Trophoblast cell (in vitro differentiated cells and primary cell): ENCODE results near the gene FAM184A.

ENCODE experiments used
- DNase-seq, 2 donors: peaks; one replicate each; pipeline ENCODE4 v3.0.0-alpha.2; 2016
- H2AFZ ChIP-seq: 2 replicates; pipeline ENCODE4 v1.6.1; 2013; ENCODE audit warnings: low read length, moderate library complexity, mild to moderate bottlenecking; ENCODE audit not compliant: insufficient read depth, poor library complexity
- H2AK5ac ChIP-seq: 2 replicates; pipeline ENCODE4 v1.6.1; 2013; ENCODE audit warnings: mild to moderate bottlenecking, low read length
- H2BK120ac ChIP-seq: 2 replicates; pipeline ENCODE4 v1.6.1; 2013; ENCODE audit warnings: low read length, mild to moderate bottlenecking, moderate library complexity; ENCODE audit not compliant: insufficient read depth, poor library complexity
- H2BK12ac ChIP-seq: 2 replicates; pipeline ENCODE4 v1.6.1; 2013; ENCODE audit warnings: mild to moderate bottlenecking, low read length, moderate library complexity
- H2BK5ac ChIP-seq: 2 replicates; pipeline ENCODE4 v1.6.1; 2013; ENCODE audit warnings: low read length, low read depth, moderate library complexity, mild to moderate bottlenecking; ENCODE audit not compliant: poor library complexity
- H3K14ac ChIP-seq: 2 replicates; pipeline ENCODE4 v1.6.1; 2013; ENCODE audit warnings: mild to moderate bottlenecking, low read length
- H3K18ac ChIP-seq: 2 replicates; pipeline ENCODE4 v1.6.1; 2013; ENCODE audit warnings: mild to moderate bottlenecking, low read length
- H3K23ac ChIP-seq: 2 replicates; pipeline ENCODE4 v1.6.1; 2013; ENCODE audit warnings: low read length
- H3K27ac ChIP-seq: 2 replicates; pipeline ENCODE4 v1.5.1; 2013; ENCODE audit warnings: low read depth, mild to moderate bottlenecking, inconsistent platforms, low read length, moderate library complexity
- H3K27me3 ChIP-seq: 2 replicates; pipeline ENCODE4 v1.6.1; 2013; ENCODE audit warnings: inconsistent platforms, mild to moderate bottlenecking, low read length, moderate library complexity; ENCODE audit not compliant: insufficient read depth
- H3K36me3 ChIP-seq, 2 experiments: 1 replicate in 1 of 2; 2 replicates in 1 of 2; pipeline ENCODE4 v1.6.1; 2013; ENCODE audit warnings: low read length in 2 of 2, mild to moderate bottlenecking in 2 of 2, moderate library complexity in 1 of 2; ENCODE audit not compliant: insufficient read depth in 2 of 2, control insufficient read depth in 1 of 2
- H3K4ac ChIP-seq: 2 replicates; pipeline ENCODE4 v1.6.1; 2013; ENCODE audit warnings: low read depth, mild to moderate bottlenecking, low read length, moderate library complexity
- H3K4me1 ChIP-seq, 2 experiments: 1 replicate in 1 of 2; 2 replicates in 1 of 2; pipeline ENCODE4 v1.6.1; 2013; ENCODE audit warnings: low read length in 2 of 2, mild to moderate bottlenecking in 2 of 2, moderate library complexity in 1 of 2; ENCODE audit not compliant: insufficient read depth in 2 of 2, control insufficient read depth in 1 of 2
- H3K4me2 ChIP-seq: 2 replicates; pipeline ENCODE4 v1.6.1; 2013; ENCODE audit warnings: inconsistent platforms, mild to moderate bottlenecking, low read length, moderate library complexity
- H3K4me3 ChIP-seq: 2 replicates; pipeline ENCODE4 v1.5.1; 2013; ENCODE audit warnings: mild to moderate bottlenecking, low read depth, low read length, inconsistent platforms
- H3K79me1 ChIP-seq: one replicate; pipeline ENCODE4 v1.6.1; 2013; ENCODE audit warnings: low read length
- H3K79me2 ChIP-seq: 2 replicates; pipeline ENCODE4 v1.6.1; 2013; ENCODE audit warnings: low read length, mild to moderate bottlenecking; ENCODE audit not compliant: control insufficient read depth, insufficient read depth, poor library complexity
- H3K9ac ChIP-seq: 2 replicates; pipeline ENCODE4 v1.6.1; 2013; ENCODE audit warnings: mild to moderate bottlenecking, low read length
- H3K9me3 ChIP-seq: 2 replicates; pipeline ENCODE4 v1.6.1; 2013; ENCODE audit warnings: low read depth, mild to moderate bottlenecking, control low read depth, inconsistent platforms, low read length; ENCODE audit not compliant: insufficient read depth
- H4K12ac ChIP-seq: 2 replicates; pipeline ENCODE4 v1.6.1; 2013; ENCODE audit warnings: low read depth, mild to moderate bottlenecking, low read length, moderate library complexity
- H4K8ac ChIP-seq: 2 replicates; pipeline ENCODE4 v1.6.1; 2013; ENCODE audit warnings: low read depth, mild to moderate bottlenecking, low read length, moderate library complexity
- H4K91ac ChIP-seq: one replicate; pipeline ENCODE4 v1.6.1; 2013; ENCODE audit warnings: low read depth, mild to moderate bottlenecking, low read length, moderate library complexity
- WGBS: extraction: QIAGEN DNeasy Blood & Tissue Kit; methylation state at CpG from one replicate; pipeline ENCODE4 v1.1.7; 2013; ENCODE audit warnings: missing lambda C conversion rate; ENCODE audit not compliant: insufficient read length, insufficient coverage; ENCODE audit errors: extremely low coverage; 5-methylcytosine and 5-hydroxymethylcytosine counted together

The FAM184A gene

DNA sequence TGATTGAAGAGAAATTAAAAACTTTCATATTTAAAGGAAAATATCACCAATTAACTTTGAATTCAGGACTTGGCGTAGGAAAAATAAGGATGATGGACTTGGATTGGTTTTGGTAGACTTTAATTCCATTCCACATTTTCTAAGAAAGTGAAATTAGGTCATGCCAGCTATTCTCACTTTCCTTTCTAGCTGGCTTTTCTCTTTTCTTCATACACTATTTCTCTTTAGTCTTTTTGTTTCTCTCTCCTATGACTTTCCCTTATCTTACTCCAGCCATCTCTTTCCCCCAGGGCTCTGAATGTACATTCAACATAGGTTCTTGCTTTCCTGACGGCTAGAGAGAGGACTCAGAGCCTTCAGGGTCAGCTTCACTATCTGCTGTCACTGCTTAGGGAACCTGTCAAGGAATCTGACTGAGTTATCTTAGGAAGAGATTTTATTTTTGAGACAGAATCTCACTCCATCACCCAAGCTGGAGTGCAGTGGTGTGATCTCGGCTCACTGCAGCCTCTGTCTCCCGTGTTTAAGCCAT lies 82.1 kb downstream of the FAM184A start:
- H3K4me3 ChIP-seq: no peak overlapping the region
- no peak overlapping the region for H3K9ac ChIP-seq
- no peaks in the 10 kb centered on the region for H3K79me1 ChIP-seq
- no peak overlapping the region for H3K18ac ChIP-seq
- no peak overlapping the region for H2BK12ac ChIP-seq
- H2AK5ac ChIP-seq: no peak overlapping the region
- H3K4me1 ChIP-seq: peaks cover 0 to 4% of the 10 kb centered on the region in 2 experiments
- no peak overlapping the region for H2BK120ac ChIP-seq
- WGBS: no CpG with 5 or more reads among the region's 4 CpGs
- H2BK5ac ChIP-seq: no peak overlapping the region
- H2AFZ ChIP-seq: no peak overlapping the region
- no peak overlapping the region for H3K27ac ChIP-seq
- H3K9me3 ChIP-seq: no peaks in the 10 kb centered on the region
- H3K27me3 ChIP-seq: no peaks in the 10 kb centered on the region
- H3K4me2 ChIP-seq: no peak overlapping the region
- DNase-seq: peak; percentile 30 to 58
- H3K23ac ChIP-seq: no peak overlapping the region
- H3K14ac ChIP-seq: no peak overlapping the region
- H3K36me3 ChIP-seq: no peaks in the 10 kb centered on the region
- H4K12ac ChIP-seq: no peak overlapping the region
- no peak overlapping the region for H4K8ac ChIP-seq
- no peaks in the 10 kb centered on the region for H3K79me2 ChIP-seq
- no peak overlapping the region for H4K91ac ChIP-seq
- no peak overlapping the region for H3K4ac ChIP-seq

GRCh38 chr6:118993803-118994251 lies 84.6 kb downstream of the FAM184A start:
- Histone ChIP-seq H2BK12ac (no peak overlapping the region), H4K12ac (no peak overlapping the region), H3K27me3 (no peaks in the 10 kb centered on the region), H3K4me3 (no peak overlapping the region), H3K79me2 (no peaks in the 10 kb centered on the region), H3K4ac (no peak overlapping the region), H4K91ac (no peak overlapping the region), H3K9me3 (no peaks in the 10 kb centered on the region), H2BK120ac (no peak overlapping the region), H3K36me3 (no peaks in the 10 kb centered on the region), H3K79me1 (no peaks in the 10 kb centered on the region), H3K23ac (no peak overlapping the region), H3K4me2 (no peak overlapping the region), H3K18ac (no peak overlapping the region), H3K4me1 (peaks cover 0 to 4% of the 10 kb centered on the region in 2 experiments), H2AFZ (no peak overlapping the region), H4K8ac (no peak overlapping the region), H3K14ac (no peak overlapping the region), H3K27ac (no peak overlapping the region), H2BK5ac (no peak overlapping the region), H3K9ac (no peak overlapping the region), H2AK5ac (no peak overlapping the region)
- DNase-seq: no peak
- no CpG with 5 or more reads among the region's 3 CpGs for WGBS

DNA sequence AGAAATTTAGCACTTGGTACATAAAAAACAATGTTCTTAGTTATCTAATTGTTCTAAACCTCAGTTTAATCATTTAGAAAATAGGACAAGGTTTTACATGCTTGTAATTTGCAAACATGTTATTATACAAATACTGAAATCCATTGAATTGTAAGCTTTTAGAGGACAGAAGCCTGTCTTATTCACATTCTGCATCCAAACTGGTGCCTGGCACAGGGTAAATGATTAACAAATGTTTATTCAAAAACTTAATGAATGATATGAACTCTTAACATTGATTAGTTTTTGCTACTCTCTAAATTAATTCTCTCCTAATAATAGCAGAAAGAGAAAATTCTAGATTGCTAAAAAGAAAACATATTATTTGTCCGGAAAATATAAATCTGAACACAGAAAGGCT lies 85.1 kb downstream of the FAM184A start:
- no peak overlapping the region for H3K4me3 ChIP-seq
- no peak for DNase-seq
- no peaks in the 10 kb centered on the region for H3K79me2 ChIP-seq
- H3K4me2 ChIP-seq: no peak overlapping the region
- H3K4me1 ChIP-seq: peaks cover 0 to 4% of the 10 kb centered on the region in 2 experiments
- H2AK5ac ChIP-seq: no peak overlapping the region
- H3K27me3 ChIP-seq: no peaks in the 10 kb centered on the region
- H3K14ac ChIP-seq: no peak overlapping the region
- H3K79me1 ChIP-seq: no peaks in the 10 kb centered on the region
- H3K36me3 ChIP-seq: no peaks in the 10 kb centered on the region
- no peak overlapping the region for H4K12ac ChIP-seq
- WGBS: no CpG with 5 or more reads among the region's 1 CpG
- H2AFZ ChIP-seq: no peak overlapping the region
- H3K9ac ChIP-seq: no peak overlapping the region
- no peak overlapping the region for H3K18ac ChIP-seq
- no peak overlapping the region for H3K4ac ChIP-seq
- H4K8ac ChIP-seq: no peak overlapping the region
- no peak overlapping the region for H2BK120ac ChIP-seq
- no peak overlapping the region for H2BK12ac ChIP-seq
- H3K23ac ChIP-seq: no peak overlapping the region
- no peak overlapping the region for H2BK5ac ChIP-seq
- no peaks in the 10 kb centered on the region for H3K9me3 ChIP-seq
- H3K27ac ChIP-seq: no peak overlapping the region
- H4K91ac ChIP-seq: no peak overlapping the region

- Histone ChIP-seq H3K36me3 (no peaks in the 10 kb centered on the region), H3K18ac (no peak overlapping the region), H4K91ac (no peak overlapping the region), H3K9me3 (no peaks in the 10 kb centered on the region), H2AFZ (no peak overlapping the region), H3K27me3 (no peaks in the 10 kb centered on the region), H3K4ac (no peak overlapping the region), H3K4me1 (peaks cover 0 to 4% of the 10 kb centered on the region in 2 experiments), H3K79me2 (no peaks in the 10 kb centered on the region), H3K14ac (no peak overlapping the region), H4K8ac (no peak overlapping the region), H2BK12ac (no peak overlapping the region), H2BK5ac (no peak overlapping the region), H3K4me2 (no peak overlapping the region), H2AK5ac (no peak overlapping the region), H3K27ac (no peak overlapping the region), H3K9ac (no peak overlapping the region), H2BK120ac (no peak overlapping the region), H3K4me3 (no peak overlapping the region), H3K79me1 (no peaks in the 10 kb centered on the region), H4K12ac (no peak overlapping the region), H3K23ac (no peak overlapping the region)
- no CpG with 5 or more reads among the region's 4 CpGs for WGBS
- DNase-seq: peak; percentile 77 to 86
These were observed 86.2 kb downstream of the FAM184A start for GRCh38 chr6:118992186-118992795.
